Inferior parietal cortex (tissue), 1 donor: ENCODE measurements around the gene SENP5.

Source experiments
- DNase-seq: peaks from one replicate; pipeline ENCODE4 v3.0.0-alpha.2; 2016; ENCODE audit errors: extremely low spot score

SENP5 gene

DNA sequence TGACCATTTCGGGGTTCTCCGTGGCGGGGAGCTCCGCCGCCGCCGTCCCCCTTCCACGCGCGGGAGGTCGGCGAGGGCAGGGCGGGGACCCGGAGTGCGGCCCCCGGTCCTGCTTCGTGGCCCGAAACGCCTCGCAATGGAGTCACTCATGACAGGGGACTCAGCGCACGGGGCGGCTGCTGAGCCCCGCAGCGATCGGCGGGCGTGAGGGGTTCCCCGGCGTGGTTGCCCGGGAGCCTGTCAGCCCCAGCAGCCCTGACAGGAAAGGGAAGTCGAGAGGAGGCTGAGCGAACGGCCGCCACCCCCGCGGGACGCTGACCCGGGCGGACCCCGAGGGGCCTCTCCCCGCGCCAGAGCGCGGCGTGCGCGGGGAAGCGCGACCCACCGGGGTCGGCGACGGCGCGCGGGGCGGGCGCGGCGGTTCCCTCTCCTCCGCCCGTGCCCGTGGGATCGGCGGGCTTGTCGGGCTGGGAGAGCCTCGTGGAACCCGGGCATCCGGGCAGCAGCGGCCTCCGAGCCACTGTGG is 101.5 kb downstream of the SENP5 start:
- DNase-seq: no peak

- DNase-seq: peak; percentile 55
These were observed 102.2 kb downstream of the SENP5 start for GRCh38 chr3:196969660-196970546.

- DNase-seq: no peak
These were observed 102.9 kb downstream of the SENP5 start for GRCh38 chr3:196970547-196971093.

- DNase-seq: no peak
These were observed 103.5 kb downstream of the SENP5 start for GRCh38 chr3:196971094-196971698.

DNA sequence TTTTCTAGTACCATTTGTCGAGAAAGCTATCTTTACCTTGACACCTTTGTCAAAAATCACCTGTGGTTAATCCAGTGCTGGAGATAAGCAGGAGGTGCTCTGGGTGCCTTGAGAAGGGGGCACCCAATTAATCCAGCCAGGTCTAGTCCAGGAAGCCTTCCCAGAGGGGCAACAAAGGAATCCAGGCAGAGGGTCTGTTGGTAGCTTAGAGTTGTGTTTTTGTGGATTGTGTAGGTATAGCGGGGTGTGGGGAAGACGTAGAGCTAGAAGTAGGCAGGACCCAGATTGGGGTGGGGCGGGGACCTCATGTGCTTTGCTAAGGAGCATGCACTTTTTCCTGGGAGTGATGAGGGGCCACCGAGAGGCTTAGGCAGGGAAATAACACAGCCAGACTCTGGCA is 106.9 kb downstream of the SENP5 start:
- no peak for DNase-seq

DNA sequence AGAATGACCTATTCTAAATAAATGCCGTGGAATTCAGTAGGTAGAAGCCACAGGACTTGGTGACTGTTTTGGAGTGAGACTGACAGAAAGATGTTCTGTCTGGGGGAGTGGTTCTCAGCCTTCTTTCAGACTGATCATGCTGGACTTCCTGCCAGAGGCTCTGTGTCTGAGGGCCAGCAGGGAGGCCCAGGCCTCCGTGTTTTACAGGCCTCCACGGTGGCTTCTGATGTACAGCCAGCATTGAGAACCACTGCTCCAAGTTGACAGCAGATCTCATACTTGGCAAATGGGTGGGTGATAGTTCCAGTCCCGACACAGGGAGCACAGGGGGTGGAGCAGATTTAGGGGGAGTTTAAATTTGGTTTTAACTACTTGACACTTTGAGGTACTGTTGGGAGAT is 107.6 kb downstream of the SENP5 start:
- DNase-seq: no peak

DNA sequence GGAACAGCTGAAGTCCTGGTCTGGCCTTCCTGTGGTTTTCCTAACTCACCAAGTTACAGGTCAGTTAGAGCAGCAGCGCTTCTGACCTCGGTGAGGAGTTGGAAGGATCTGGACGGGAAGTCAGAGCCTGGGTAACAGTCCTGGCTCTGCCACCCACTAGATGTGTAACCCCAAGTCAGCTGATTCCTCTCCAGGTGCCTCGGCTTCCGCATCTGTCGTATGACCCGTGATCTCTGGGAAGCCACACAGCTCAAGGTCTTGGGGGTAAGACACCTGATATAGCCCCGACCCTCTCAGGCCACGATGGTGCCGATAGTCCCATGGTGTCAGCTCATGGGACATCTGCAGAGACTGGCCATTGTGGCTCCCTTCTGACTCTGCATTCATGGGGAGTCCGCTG is 109.2 kb downstream of the SENP5 start:
- DNase-seq: no peak

DNA sequence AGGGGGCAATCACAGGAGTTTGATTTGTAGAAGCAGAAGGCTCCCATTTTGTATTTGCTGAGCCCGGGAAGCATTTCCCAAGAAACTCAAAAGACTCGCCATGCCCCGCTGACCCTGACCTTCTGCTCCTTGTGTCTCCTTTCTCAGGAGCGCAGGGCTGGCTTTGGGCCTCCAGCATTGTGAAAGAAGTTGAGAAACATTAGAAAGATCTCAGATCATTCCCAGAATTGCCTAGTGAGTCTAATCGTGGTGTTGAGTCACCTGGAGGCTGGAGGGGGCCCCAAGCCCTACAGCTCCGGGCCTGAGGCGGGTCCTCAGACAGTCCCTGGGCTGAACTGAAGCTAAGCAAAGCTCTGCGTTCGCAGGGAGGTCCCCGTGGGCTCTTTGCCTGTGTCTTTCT is 111.8 kb downstream of the SENP5 start:
- no peak for DNase-seq

DNA sequence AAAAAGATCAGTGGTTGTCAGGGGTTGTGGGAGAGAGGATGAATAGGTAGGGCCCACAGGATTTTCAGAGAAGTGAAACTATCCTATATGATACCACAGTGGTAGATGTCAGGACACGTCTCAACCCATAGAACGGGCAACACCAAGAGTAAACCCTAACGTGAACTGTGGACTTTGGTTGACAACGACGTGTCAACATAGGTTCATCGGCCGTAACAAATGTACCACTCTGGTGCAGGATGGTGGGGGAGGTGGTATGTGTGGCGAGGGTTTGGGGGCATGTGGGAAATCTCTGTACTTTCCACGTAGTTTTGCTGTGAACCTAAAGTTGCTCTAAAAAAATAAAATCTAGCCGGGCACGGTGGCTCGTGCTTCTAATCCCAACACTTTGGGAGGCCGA is 113.9 kb downstream of the SENP5 start:
- DNase-seq: no peak

DNA sequence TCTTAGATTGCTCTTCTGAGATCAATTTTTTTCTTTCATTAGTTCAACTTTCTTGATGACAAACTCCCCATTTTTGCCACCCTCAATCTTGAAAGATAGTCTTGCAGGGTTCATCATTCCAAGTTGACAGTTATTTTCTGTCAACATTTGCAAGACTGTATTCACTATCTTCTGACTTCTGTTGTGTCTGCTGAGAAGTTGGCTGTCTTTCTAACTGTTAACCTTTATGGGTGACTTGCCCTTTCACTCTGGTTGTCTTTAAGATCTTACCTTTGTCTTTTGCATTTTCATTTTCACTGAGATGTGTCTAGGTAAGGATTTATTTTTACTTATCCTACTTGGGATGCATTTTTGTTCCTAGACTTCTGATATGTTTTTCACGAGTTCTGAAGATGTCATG is 115.5 kb downstream of the SENP5 start:
- DNase-seq: no peak
